NCI-H2227 treated with DMSO at 0.1 percent for 48 hours (cell line): ENCODE measurements around the gene ASCC1.
A peak's percentile ranks its signal among the peaks of the same experiment; 100 is the strongest.
"Not testable (repeated sequence)": the region's sequence is repeated elsewhere in the genome, so short reads cannot be mapped to it uniquely, and the experiment has no call there.

Experiments
- DNase-seq: peaks from one replicate; lab custom pipeline; 2025; lab: John Stamatoyannopoulos, UW

Gene ASCC1

GRCh38 chr10:72215611-72216549, at the start of gene ASCC1, which contains the start of gene ANAPC16:
Gene ASCC1 (minus strand): TSS chr10:72216276. CDS start chr10:72213298, 2,978 bp downstream.
Gene ANAPC16 (plus strand): TSS chr10:72216012. CDS start chr10:72223915, 7,903 bp downstream.
- DNase-seq, result peak; percentile 92

GRCh38 chr10:72265508-72265907, 49.4 kb upstream of the ASCC1 start:
- DNase-seq, result no peak

GRCh38 chr10:72264536-72264935, 48.5 kb upstream of the ASCC1 start:
- no peak for DNase-seq

- DNase-seq, result no peak
Observed at GRCh38 chr10:72263613-72264241, 47.7 kb upstream of the ASCC1 start.

GRCh38 chr10:72261784-72262404, 45.8 kb upstream of the ASCC1 start:
- DNase-seq, result no peak

- DNase-seq, result no peak
Observed at GRCh38 chr10:72260976-72261783, 45.1 kb upstream of the ASCC1 start.

- DNase-seq, result peak; percentile 36
Observed at GRCh38 chr10:72260239-72260975, 44.3 kb upstream of the ASCC1 start.

- DNase-seq, result no peak
Observed at GRCh38 chr10:72259491-72260238, 43.6 kb upstream of the ASCC1 start.

GRCh38 chr10:72258617-72259016, 42.5 kb upstream of the ASCC1 start:
- no peak for DNase-seq

GRCh38 chr10:72257051-72257892, 41.2 kb upstream of the ASCC1 start:
- DNase-seq, result no peak

GRCh38 chr10:72255977-72256729, 40.1 kb upstream of the ASCC1 start:
- no peak for DNase-seq

- peak; percentile 69 for DNase-seq
Observed at GRCh38 chr10:72254813-72255568, 38.9 kb upstream of the ASCC1 start.

GRCh38 chr10:72253578-72253977, 37.5 kb upstream of the ASCC1 start:
- no peak for DNase-seq

GRCh38 chr10:72252972-72253371, 36.9 kb upstream of the ASCC1 start:
- DNase-seq, result no peak

GRCh38 chr10:72251635-72252034, 35.6 kb upstream of the ASCC1 start:
- no peak for DNase-seq

GRCh38 chr10:72250666-72251065, 34.6 kb upstream of the ASCC1 start:
- DNase-seq, result no peak

- not testable (repeated sequence) for DNase-seq
Observed at GRCh38 chr10:72249176-72249862, 33.2 kb upstream of the ASCC1 start.
